C4-2B (cell line): ENCODE measurements around the gene RPTOR.

ENCODE experiments used
- CTCF ChIP-seq: fragments of 450-650 bp; conservative IDR thresholded peaks from 2 replicates; pipeline ENCODE4 v1.5.1; 2017; ENCODE audit warnings: mild to moderate bottlenecking
- ZFX ChIP-seq: fragments of 450-650 bp; IDR thresholded peaks from 2 replicates; pipeline ENCODE4 v1.6.1; 2017

GRCh38 chr17:80834893-80835275 lies 290.2 kb downstream of the RPTOR start:
- no peak for TF ChIP-seq CTCF
- TF ChIP-seq ZFX, result no peak
